Caki2 (cell line): ENCODE results near the gene GFOD2. TPM values are rescaled to one million over a fixed set of nuclear protein-coding genes. Genes with fewer than 3 reads are reported as not detected.

Experiments
- DNase-seq: peaks from one replicate; pipeline ENCODE4 v3.0.0-alpha.2; 2015; ENCODE audit warnings: low read depth
- in situ Hi-C: cut with HindIII; loops from 2 replicates; pipeline ENCODE4 v1.10.0; 2016; ENCODE audit warnings: low sequenced_read_pairs, low pct_unique_long_range_greater_than_20kb, mixed read lengths
- total RNA-seq: library from RNA; depleted of rRNA; stranded (reverse); fragments of >200 nt; shearing (Covaris generic); gene quantifications from 2 replicates; pipeline ENCODE4 v1.2.3, GENCODE V29; 2014; ENCODE audit warnings: low replicate concordance

The GFOD2 gene
- total RNA-seq, 1 experiment from 2014 or later: 15.7 TPM

DNA sequence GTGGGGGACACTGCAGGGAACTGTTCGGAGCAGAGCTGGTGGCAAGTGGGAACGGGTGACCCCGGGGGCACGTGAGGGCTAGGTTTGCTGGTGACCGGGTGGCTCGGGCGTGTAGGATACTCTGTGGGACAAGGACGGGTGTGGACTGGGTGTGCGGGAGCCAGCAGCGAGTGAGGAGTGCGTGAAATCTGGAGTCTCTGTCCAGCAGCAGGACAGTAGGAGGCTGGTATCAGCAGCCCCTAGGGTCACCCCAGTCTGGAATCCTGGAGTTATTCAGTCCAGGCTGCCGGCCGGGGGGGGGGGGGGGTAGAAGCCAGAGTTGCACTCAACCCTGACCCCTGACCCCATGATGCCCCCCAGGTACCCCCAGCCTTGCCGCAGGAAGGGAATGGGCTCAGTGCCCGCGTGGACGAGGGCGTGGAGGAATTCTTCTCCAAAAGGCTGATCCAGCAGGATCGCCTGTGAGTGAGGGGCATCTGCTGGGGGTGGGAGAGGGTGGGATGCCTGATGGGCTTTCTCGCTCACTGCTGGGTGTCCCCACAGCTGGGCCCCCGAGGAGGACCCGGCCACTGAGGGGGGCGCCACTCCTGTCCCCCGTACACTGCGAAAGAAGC, 65.2 kb downstream of the GFOD2 start:
- in situ Hi-C loops: no loop called here

DNA sequence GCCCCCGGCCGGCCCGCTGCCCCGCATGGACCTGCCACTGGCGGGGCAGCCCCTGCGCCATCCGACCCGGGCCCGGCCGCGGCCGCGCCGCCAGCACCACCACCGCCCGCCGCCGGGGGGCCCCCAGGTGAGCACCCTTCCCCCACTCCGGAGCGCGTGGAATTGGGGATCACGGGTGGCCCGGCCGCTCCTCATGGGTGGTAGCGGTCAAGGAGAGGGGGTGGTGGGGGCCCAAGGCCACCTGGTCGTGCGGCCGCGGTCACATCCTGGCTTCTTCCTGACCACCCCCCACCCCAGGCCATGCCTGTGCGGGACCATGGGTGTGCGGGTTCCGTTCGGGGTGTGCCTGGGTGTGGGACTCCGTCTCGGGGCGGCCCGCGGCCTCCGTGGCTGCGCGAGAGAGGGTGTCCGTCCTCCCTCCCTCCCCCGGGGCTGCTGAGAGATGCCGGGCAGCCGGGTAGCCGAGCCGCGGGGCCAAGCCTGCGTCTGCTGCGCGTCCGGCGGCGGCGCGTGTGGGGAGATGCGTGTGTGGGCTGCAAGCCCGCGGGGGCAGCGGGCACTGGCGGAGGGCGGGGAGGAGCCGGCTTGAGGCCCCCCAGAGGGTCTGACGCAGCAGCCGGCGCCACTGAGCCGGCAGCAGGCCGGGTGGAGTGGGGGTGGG, 65.9 kb downstream of the GFOD2 start:
- in situ Hi-C loops: no loop called here
- DNase-seq: no peak

More for the DNA sequence above, 65.2 kb downstream of the GFOD2 start:
- no peak for DNase-seq

DNA sequence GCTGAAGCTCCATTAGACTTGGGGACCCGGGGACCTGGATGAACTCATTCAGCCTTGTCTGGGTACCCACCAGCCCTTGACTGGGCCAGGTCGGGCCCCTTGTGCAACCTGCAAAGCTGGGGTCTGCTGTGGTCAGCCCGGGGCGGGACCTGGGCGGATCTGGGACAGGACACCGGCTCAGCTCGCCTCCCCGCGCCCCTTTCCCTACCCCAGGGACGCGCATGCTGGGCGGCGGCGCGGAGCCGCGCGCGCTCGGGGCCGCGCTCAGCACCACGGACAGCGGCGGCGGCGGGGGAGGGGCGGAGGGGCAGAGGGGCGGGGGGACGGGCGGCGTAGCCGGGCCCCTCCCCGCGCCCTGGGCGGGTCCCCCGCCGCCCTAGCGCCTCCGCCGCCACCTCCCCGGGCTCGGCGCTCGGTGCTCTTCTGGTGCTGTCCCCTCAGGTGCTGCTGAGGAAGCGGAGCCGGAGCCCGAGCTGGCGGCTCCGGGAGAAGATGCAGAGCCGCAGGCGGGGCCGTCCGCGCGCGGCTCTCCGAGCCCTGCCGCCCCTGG, 66.5 kb downstream of the GFOD2 start:
- in situ Hi-C loops: no loop called here
- DNase-seq: peak; percentile 59

DNA sequence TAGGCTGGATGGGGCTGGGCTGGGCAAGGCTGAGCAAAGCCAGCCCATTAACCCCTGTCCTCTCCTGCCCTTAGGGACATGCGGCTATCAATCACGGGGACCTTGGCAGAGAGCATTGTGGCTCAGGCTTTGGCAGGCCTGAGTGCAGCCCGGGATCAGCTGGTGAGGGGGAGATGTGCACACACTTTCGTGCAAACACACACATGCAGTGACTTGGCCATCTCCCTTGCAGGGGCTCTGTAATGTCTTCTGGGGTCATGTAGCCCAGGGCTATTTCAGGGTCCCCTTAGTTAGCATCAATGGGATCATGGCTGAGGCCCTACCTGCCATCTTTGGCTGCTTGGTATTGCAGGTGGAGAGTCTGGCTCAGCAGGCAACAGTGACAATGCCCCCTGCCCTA, 67.3 kb downstream of the GFOD2 start:
- in situ Hi-C loops: no loop called here
- no peak for DNase-seq

DNA sequence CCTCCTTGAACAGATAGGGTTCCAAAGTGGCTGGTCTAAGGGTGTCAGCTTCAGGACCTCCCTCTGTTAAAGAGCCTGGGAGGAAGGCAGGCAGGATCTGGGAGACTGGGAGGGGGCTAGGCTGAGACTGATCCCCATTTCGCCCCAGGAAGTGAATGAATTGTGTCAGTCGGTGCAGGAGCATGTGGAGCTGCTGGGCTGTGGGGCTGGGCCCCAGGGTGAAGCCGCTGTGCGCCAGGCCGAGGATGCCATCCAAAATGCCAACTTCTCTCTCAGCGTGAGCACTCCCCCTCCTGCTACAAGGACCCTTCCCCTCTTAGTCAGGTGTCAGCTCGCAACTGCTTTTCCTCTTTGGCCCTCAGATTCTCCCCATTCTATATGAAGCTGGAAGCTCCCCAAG, 68.1 kb downstream of the GFOD2 start:
- in situ Hi-C loops: no loop called here
- DNase-seq: no peak

DNA sequence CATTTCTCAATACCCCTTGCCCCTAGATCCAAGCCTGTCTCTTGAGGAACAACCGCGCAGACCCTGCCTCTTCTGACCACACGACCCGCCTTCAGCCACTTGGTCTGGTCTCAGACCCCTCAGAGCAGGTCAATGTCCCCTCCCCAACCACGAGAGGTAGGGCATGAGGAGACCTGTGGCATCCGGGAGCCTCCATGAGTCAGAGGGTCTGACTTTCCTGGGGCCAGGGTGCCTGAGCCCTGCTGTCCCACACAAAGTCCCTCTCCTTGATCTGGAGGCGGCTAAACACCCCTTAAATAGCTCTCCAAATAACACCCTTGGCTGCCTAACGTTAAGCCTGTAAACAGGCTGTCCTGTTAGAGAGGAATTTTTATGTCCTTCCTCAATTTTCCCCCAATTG, 69.1 kb downstream of the GFOD2 start:
- in situ Hi-C loops: no loop called here
- no peak for DNase-seq

DNA sequence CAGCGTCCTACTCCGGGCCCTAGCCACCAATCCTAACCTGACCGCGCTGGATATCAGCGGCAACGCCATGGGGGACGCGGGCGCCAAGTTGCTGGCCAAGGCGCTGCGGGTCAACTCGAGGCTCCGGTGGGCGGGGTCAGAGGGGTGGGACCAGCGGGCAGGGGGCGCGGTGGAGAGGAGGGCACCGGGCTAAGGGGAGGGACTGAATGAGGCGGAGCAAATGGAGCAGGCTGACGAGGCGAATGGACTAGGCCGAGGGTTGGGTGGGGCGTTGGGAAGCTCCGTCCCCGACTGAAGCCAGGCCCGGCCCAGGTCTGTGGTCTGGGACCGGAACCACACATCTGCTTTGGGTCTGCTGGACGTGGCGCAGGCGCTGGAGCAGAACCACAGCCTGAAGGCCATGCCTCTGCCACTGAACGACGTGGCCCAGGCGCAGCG, 69.6 kb downstream of the GFOD2 start:
- in situ Hi-C loops: no loop called here
- DNase-seq: no peak

DNA sequence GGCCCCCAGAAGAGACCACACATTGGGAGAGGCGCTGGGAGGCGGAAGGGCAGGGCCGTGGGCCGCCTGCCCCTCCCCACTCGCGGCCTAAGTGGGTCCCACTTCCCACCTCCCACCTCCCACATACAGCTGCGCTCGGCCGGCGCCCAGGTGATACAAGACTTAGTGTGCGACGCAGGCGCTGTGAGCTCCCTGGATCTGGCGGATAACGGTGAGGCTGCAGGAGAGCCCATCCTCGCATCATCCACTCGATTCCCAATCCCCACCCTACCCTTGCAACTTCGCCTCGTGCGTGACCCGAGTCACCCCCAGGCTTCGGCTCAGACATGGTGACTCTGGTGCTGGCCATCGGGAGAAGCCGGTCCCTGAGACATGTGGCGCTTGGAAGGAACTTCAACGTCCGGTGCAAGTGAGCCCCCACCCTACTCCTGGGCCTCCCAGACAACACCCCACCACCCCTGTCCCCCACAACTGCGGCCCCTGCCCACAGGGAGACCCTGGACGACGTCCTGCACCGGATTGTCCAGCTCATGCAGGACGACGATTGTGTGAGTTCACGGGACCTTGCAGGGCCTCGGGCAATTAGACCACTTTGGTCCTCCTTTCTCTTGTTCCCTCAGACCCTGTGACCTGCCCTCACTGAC, 70.2 kb downstream of the GFOD2 start:
- DNase-seq: no peak
- in situ Hi-C loops: no loop called here

DNA sequence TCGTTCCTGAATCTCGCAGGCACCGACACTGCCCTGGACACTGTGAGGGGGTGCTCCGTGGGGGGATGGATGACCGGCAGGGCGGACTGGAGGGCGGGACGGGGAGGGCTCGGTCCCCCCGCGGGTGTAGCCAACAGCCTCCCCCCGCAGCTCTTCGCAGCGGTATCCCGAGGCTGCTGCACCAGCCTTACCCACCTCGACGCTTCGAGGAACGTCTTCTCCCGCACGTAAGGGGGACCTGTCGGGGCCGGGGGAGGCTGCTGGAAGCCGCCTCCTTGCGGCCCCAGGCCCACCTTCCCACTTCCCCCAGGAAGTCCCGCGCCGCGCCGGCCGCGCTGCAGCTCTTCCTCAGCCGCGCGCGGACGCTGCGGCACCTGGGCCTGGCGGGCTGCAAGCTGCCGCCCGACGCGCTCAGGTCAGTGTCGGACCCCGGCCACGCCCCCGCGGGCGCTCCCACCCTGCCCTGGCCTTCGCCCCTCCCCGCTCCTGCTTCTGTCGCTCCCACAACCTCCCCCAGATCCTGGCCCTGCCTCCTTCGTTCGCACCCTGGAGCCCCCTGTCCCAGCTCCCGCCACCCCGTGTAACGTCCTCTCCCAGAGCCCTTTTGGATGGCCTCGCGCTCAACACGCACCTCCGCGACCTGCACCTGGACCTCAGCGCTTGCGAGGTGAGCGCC, 70.9 kb downstream of the GFOD2 start:
- no peak for DNase-seq
- in situ Hi-C loops: no loop called here

DNA sequence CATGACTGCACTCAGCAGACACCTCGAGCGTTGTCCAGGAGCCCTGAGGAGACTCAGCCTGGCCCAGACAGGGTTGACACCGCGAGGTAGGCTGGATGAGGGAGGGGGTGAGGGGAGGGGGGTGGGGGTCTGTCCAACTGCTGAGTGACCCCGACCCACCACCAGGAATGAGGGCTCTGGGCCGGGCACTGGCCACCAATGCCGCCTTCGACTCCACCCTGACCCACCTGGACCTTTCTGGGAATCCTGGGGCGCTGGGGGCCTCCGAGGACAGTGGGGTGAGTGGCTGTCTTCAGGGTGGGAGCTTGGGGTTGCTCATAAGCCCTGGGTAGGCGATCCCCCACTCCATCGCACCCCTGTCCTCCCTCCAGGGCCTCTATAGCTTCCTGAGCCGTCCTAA, 71.4 kb downstream of the GFOD2 start:
- DNase-seq: no peak
- in situ Hi-C loops: no loop called here

DNA sequence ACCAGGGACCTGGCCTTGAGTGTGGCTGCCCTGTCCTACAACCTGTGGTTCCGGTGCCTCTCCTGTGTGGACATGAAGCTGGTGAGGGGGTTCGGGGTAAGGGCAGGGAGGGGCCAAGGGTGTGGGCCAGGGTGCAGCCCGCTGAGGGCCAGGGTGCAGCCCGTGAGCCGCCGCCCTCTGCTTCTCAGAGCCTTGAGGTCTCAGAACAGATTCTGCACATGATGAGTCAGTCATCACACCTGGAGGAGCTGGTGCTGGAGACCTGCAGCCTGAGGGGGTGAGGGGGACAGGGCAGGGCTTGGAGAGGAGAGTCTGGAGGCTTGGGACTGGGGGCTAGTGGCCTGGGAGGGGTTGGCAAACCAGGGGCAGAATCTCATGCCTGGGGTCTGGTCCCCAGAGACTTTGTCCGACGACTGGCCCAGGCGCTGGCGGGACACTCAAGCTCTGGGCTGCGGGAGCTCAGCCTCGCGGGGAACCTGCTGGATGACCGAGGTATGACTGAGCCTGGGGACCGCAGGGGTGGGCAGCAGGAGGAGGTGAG, 71.9 kb downstream of the GFOD2 start:
- no peak for DNase-seq
- in situ Hi-C loops: no loop called here

DNA sequence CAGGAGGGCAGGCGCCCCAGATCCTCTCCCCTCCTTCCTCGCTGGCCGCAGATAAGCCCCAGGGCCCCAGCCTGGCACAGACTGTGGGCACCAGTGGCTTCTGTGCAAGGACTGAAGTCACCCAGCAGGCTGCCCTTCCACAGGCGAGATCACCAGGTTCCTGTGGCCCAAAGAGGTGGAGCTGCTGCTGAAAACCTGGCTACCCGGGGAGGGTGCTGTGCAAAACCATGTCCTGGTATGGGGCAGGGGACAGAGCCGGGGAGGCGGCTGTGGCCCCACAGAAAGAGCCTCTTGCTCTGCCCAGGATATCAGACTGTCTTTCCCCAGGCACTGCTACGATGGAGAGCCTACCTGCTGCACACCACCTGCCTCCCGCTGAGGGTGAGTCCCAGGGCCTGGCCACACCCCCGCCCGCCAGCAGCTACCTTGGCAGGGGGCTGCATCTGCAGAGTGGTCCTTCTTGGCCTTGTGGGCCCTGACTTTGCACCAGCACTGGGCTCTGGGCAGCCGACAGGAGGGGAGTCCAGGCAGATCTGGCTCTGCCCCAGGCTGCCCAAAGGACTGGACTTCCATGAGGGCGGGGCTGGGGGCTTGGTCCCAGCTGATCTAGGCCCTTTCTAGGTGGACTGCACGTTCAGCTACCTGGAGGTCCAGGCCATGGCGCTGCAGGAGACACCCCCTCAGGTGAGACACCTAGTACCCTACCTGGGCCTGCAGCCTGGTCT, 73.6 kb downstream of the GFOD2 start:
- in situ Hi-C loops: no loop called here
- DNase-seq: no peak

DNA sequence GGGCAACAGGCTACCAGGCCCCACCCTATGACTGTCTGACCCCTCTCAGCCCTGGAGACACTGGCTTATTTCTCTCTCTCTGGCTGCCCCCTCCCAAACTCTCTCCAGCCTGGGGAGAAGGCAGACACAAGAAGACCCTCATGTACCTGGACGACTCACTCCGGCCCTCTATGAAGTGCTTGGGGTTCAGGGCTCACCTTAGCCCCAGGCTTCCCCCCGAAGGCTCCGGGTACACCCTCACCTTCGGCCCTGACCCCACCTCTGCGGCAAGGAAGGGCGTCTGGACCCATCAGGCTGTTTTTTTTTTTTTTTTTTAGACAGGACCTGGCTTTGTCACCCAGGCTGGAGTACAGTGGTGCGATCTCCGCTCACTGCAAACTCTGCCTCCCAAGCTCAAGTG, 75.1 kb downstream of the GFOD2 start:
- in situ Hi-C loops: no loop called here
- DNase-seq: no peak

DNA sequence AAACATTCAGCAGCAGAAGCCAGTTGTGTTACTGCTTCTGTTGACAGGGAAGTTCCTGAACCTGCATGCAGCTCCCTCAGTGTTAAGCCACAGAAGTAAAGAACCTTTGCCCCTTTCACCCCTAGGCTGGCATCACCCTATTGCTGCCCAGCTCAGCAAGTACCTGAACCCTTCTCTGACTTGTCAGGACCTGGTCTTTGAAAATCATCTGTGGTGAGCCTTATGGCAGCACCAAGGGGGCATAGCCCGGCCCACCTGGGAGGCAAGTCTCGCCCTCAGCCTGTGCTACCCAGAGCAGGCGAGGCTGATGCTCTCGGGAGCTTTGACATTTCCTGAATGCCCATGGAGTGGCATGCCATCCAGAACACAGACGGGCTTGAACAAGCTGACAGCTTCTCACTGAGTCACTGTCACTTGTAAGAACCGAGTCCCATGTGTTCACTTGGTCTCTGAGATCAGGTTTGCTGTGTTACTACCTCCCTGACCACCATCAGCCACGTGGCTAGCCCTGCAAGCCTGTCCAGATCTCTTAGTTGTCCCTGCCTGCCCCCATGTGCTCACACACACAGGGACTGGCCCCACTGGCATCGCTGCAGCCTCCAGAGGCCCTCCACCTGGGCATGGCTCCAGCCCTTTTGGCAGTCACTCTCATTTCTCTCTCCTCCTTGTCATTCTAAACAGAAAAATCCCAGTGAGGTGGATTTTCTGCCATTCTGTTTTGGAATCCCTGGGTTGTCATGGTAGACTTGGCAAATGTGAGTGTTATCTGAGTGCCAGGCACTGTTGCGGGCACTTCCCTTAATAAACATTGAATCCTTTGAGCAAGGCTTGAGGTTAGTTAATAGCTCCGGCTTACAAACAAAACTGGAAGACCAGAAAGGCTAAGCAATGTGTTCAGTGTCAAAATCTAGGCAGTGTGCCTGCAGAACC, 77.1 kb downstream of the GFOD2 start:
- no peak for DNase-seq
- in situ Hi-C loops: no loop called here

DNA sequence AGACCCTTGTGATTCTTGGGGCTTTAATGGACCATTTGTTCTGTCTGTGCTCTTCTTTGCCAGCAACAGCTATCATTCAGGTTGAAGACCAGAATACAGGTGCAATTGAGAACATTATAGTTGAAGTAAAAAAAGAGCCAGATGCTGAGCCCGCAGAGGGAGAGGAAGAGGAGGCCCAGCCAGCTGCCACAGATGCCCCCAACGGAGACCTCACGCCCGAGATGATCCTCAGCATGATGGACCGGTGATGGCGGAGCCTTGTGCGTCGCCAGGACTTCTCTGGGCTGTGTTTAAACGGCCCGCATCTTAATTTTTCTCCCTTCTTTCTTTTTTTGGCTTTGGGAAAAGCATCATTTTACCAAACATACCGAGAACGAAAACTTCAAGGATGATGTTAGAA, 81.5 kb downstream of the GFOD2 start:
- in situ Hi-C loops: no loop called here

DNA sequence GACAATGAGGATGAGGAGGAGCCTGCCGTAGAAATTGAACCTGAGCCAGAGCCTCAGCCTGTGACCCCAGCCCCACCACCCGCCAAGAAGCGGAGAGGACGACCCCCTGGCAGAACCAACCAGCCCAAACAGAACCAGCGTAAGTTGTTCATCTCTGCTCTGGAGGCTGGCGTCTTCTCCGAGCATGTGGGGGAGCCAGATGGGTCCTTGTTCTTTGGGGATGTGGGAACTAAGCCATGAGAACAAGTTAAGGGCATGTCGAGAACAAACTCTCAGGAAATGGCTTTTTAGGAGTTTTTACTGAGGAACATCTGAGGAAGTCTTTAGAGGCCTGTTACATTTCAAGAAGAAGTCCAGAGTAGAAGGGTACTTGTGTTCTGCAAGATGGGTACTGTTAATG, 82.4 kb downstream of the GFOD2 start:
- in situ Hi-C loops: no loop called here

More for the DNA sequence above, 81.5 kb downstream of the GFOD2 start:
- no peak for DNase-seq

More for the DNA sequence above, 82.4 kb downstream of the GFOD2 start:
- no peak for DNase-seq
